HG03025 (cell line): Measurements from ENCODE around the gene CDK14.
"Not testable (repeated sequence)": the region's sequence is repeated elsewhere in the genome, so short reads cannot be mapped to it uniquely, and the experiment has no call there.

Experiments used
- ATAC-seq: cut with Tn5 transposase; IDR thresholded peaks from one replicate; pipeline ENCODE4 v1.9.1; 2021; ENCODE audit warnings: mild to moderate bottlenecking, moderate library complexity; ENCODE audit not compliant: unreplicated experiment, low FRiP score

CDK14 gene

GRCh38 chr7:90626013-90626412, 29.9 kb downstream of the CDK14 start:
- ATAC-seq, result no peak

DNA sequence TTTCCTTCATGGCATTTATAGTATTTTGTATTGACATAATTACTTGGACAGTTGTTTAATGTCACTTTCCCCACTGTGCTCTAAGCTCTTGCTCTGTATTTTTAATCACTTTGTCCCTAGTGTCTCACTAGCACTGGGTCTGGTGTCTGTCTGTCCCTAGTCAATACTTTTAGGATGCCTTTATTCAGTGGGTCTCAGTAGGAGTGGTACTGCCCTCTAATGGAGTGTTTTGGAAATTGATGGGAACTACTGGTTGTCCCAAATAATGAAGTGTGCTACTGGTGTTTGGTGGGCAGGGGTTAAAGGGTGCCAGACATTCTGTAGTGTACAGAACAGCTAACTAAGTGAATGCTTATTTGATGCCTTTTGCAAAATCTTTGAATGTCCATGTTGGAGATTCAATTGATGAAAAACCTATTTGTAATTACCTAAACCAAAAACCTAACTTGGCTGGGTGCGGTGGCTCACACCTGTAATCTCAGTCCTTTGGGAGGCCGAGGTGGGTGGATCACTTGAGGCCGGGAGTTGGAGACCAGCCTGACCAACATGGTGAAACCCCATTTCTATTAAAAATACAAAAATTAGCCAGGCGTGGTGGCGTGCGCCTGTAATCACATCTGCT, 33.3 kb downstream of the CDK14 start:
- ATAC-seq, result no peak

DNA sequence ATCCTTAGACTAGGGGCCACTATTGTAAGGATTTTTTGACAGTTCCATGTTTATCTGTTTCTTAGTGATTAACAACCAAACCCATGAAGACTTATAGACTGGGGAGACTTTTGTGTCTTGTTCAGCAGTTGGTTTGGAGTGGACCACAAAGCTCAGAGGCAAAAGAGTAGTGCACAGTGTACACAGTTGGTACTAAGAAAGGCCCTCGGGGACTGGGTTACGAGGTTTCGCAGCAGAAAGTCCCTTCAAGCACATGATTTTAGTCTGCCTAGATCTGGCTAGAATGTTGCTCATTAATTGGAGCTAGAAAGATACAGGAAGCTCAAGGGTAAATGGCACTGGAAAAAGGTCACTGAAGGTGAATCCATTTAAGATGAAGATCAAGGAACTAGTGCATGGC, 35.4 kb downstream of the CDK14 start:
- no peak for ATAC-seq

- ATAC-seq, result not testable (repeated sequence)
These were observed 43.6 kb downstream of the CDK14 start for GRCh38 chr7:90639683-90640082.

DNA sequence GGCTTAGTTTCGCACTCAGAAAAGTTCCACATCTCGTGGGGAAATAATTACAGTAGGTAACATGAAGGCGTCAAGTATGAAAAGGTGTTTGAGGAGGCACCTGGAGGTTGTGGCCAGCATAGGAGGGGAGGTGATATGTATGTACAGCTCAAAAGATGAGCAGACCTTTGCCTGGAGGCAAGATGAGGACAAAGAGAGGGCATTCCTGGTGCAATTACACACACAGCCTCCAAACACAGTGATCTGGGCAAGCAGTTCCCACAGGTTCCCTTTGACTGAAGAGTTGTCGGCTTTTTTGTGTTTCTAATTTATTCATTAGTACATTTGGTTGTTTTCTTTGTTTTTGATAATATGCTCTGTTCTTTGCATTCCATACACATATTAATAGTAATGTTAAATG, 46.9 kb downstream of the CDK14 start:
- ATAC-seq, result no peak

- ATAC-seq, result no peak
These were observed 49.7 kb downstream of the CDK14 start for GRCh38 chr7:90645784-90646183.

DNA sequence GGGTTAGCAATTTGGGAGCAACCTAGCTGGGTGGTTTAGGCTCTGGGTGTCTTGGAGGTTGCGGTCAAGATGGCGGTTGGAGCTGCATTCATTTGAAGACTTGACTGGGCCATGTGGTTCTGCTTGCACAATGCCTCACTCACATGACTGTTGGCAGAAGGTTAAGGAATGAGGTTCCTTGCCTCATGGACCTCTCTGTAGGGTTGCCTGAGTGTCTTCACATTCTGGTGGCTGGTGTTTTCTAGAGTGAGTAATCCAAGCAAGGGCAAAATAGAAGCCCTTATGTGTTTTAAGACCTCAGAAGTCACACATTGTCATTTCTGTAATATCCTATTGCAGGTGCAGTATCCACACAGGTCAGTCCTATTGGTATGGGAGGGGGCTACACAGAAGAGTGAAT, 52.0 kb downstream of the CDK14 start:
- no peak for ATAC-seq

DNA sequence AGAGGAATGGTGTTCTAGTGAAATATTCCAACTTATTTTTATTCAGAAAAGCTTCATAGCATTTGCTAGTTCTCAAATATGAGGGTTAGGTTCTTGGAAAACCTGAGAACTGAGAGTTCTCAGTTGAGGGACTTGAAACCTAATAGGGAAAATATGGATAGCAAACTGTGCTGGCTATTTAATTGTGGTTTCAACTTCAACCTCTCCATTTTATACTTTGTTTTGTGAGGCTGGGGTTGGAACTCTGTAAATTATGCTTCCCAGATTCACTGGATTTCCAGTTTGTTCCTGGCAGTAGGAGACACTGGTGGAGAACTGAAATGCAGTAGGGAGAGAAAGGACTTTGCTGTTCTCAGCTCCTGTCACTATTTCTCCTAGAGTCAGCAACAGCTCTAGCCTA, 52.7 kb downstream of the CDK14 start:
- no peak for ATAC-seq

- ATAC-seq, result no peak
These were observed 58.8 kb downstream of the CDK14 start for GRCh38 chr7:90654718-90655427.

DNA sequence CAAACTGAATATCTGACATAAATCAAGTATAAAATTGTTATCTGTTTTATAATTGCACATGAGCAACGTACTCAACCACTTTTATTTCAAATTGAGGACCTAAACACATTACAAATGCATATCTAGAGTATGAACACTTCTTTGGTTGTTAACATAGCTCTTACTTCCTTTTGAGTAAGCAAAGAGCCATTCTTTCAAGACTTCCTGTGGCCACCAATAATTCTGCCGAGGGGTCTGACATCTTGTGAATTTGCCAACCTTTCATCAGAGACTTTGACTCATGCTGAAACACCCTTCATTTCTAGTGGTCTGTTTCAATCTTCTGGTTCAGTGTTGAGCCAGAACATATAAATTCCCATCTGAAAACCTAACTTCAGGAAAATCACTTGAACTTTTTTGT, 59.4 kb downstream of the CDK14 start:
- no peak for ATAC-seq

DNA sequence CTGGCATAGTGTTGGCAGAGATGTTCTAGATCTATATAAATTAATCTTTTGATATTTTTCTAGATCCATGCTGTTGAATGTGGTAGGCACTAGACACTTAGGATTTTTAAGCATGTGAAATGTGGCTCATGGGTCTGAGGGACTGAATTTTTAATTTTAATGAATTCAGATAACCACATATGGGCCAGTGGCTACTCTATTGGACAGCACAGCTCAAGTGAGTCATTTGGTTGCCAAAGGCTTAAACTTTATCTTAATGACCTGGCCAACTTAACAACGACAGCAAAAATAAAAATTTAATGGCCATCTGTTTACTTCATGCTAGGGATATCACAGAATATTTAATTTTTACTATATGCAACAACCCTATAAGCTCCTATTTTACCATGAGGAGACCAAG, 61.4 kb downstream of the CDK14 start:
- no peak for ATAC-seq

GRCh38 chr7:90660100-90660499, 64.0 kb downstream of the CDK14 start:
- no peak for ATAC-seq

- no peak for ATAC-seq
These were observed 64.7 kb downstream of the CDK14 start for GRCh38 chr7:90660819-90661218.

- no peak for ATAC-seq
These were observed 65.4 kb downstream of the CDK14 start for GRCh38 chr7:90661290-90662151.

- ATAC-seq, result no peak
These were observed 67.1 kb downstream of the CDK14 start for GRCh38 chr7:90663176-90663575.

- ATAC-seq, result no peak
These were observed 70.1 kb downstream of the CDK14 start for GRCh38 chr7:90666186-90666585.

DNA sequence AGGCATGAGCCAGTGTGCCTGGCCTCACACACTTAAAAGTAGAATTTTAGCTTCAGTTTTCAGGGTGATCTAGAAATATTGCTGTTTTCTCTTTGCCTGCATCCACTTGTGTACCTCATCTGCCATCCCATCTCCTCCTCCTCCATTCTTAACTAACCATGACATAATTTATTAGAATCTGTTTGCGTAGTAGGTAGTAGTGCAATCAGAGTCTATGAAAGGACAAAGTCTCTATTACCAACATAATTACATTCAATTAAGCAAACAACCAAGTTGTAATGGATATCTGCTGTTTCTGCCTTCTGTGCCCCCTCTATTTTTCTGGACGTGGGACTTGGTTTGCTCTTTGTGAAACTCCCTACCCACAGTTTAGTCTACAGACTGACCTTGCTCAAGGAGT, 72.9 kb downstream of the CDK14 start:
- no peak for ATAC-seq

- no peak for ATAC-seq
These were observed 73.4 kb downstream of the CDK14 start for GRCh38 chr7:90669492-90669891.

- ATAC-seq, result no peak
These were observed 75.5 kb downstream of the CDK14 start for GRCh38 chr7:90671571-90671970.

GRCh38 chr7:90672210-90672609, 76.1 kb downstream of the CDK14 start:
- ATAC-seq, result no peak

DNA sequence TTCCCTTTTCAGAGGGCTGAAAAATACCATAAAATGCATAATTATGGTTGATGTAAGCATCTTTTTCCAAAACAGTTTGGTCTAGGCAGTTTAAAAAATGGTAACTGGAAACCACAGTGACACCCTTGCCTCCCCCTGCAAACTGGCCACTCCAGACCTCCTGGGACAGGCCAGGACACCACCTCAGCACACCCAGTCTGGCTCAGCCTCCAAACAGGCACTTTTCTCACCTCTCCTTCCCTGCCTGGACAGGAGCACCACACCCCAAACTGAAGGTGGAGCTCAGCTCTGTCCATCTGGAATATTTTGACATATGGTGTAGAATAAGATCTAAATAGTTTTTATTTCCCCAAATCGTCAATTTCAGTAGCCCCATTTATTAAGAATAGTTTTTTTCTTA, 78.5 kb downstream of the CDK14 start:
- ATAC-seq, result no peak

DNA sequence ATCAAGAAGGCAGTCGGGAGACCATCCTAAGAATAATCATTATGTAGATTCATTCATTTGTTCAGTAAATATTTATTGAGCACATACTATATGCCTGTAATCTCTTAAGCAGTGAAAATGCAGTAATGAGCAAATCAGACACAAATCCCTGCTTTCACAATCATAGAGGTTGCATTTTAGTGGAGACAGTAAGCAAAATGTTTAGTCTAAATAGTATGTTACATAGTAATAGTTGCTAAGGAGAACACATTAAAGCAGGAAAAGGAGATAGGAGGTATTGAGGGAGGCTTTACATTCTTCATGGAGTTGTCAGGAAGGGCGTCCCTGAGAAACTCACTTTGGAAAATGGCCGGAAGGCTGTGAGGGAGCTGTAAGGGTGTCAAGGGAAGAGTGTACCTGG, 79.9 kb downstream of the CDK14 start:
- no peak for ATAC-seq
